Heart left ventricle (tissue), 13 donors: ENCODE data around the gene SEMG2.

Source experiments
- POLR2A ChIP-seq, 2 donors: fragments of 450-650 bp; IDR thresholded peaks; one replicate each; pipeline ENCODE4 v1.6.1; 2017; ENCODE audit warnings: antibody characterized with exemption in 2 of 2, mild to moderate bottlenecking in 2 of 2, moderate library complexity in 2 of 2
- TF ChIP-seq, protein P1 (sequence below), 12 donors: fragments of 200-600 bp; sonication (generic) in 4 of 12; IDR thresholded peaks; one replicate each; pipeline versions ENCODE4 v1.5.0 to v1.8.0; 2018 to 2022; ENCODE audit warnings: antibody characterized with exemption in 12 of 12, mild to moderate bottlenecking in 5 of 12
- donor health status: ischemic (EF 13 %, LVEDD 7.1; RV severe dilation, severe dysfunction).
- donor health status: DM: no; HTN: yes; CAD: no.
- donor health status: DM: no; HTN: no; CAD: no.
- donor health status: ischemic (EF 25% LVEDD 6.9; RV normal size, moderate dysfunction).
- donor health status: ischemic (EF 25% LVEDD 5.7; RV mildly dilated, moderate dysfunction).
- donor health status: ischemic (EF 35%, LVEDD 5.7; RV mildly dilated, moderate dysfunction).
- donor health status: nonischemic (EF 11% LVEDD 7.7; RV severe dilation, severe dysfunction).
- donor health status: DM: yes; HTN: yes; CAD: no.
- donor health status: PGD.
- donor health status: ischemic (EF 29% LVEDD 5.4; RV normal size, mild dysfunction).
- donor health status: nonischemic (EF 23%, LVEDD 6.1; RV moderate dilation, normal function).

DNA sequence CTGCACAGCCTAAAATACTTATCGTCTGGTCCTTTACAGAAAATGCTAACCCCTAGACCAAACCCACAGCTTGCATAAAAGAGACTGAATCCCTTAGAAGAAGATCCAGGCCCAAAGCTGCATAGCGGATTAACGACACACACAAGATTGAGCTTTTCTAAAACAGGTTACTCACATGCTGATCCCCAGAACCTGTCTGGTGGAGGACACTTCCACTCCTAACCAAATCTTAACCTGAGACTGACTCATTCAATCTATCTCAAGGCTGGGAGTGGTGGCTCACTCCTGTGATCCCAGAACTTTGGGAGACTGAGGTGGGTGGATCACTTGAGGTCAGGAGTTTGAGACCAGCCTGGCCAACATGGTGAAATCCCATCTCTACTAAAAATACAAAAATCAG lies 36.0 kb downstream of the SEMG2 start:
- TF ChIP-seq, protein P1, sequence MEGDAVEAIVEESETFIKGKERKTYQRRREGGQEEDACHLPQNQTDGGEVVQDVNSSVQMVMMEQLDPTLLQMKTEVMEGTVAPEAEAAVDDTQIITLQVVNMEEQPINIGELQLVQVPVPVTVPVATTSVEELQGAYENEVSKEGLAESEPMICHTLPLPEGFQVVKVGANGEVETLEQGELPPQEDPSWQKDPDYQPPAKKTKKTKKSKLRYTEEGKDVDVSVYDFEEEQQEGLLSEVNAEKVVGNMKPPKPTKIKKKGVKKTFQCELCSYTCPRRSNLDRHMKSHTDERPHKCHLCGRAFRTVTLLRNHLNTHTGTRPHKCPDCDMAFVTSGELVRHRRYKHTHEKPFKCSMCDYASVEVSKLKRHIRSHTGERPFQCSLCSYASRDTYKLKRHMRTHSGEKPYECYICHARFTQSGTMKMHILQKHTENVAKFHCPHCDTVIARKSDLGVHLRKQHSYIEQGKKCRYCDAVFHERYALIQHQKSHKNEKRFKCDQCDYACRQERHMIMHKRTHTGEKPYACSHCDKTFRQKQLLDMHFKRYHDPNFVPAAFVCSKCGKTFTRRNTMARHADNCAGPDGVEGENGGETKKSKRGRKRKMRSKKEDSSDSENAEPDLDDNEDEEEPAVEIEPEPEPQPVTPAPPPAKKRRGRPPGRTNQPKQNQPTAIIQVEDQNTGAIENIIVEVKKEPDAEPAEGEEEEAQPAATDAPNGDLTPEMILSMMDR (IDR thresholded peaks at IDR 0.05) = no peak
- TF ChIP-seq POLR2A (IDR thresholded peaks at IDR 0.05) = no peak
